Epithelial cell of proximal tubule (primary cell): Measurements from ENCODE around the gene CTDP1. TPM values are rescaled to one million over a fixed set of nuclear protein-coding genes. Genes with fewer than 3 reads are reported as not detected.

Experiments
- DNase-seq: peaks from one replicate; pipeline ENCODE4 v3.0.0-alpha.2; 2011; ENCODE audit warnings: low read depth
- H3K4me3 ChIP-seq: 2 replicates; pipeline ENCODE4 v1.5.1; 2011; ENCODE audit warnings: low read depth, mild to moderate bottlenecking, low read length
- CTCF ChIP-seq: conservative IDR thresholded peaks from 2 replicates; pipeline ENCODE4 v1.5.1; 2012; ENCODE audit warnings: low read depth, mild to moderate bottlenecking, low read length
- total RNA-seq: library from RNA; depleted of rRNA; stranded (reverse); fragments of >200 nt; gene quantifications from 2 replicates; pipeline ENCODE4 v1.2.3, GENCODE V29; 2015

CTDP1 gene
- total RNA-seq, 1 donor from 2014 or later, result 13.9 TPM

- no peak overlapping the region for H3K4me3 ChIP-seq
- no peak for TF ChIP-seq CTCF
- no peak for DNase-seq
These were observed 53.6 kb downstream of the CTDP1 start for GRCh38 chr18:79733135-79733701.

GRCh38 chr18:79733986-79734770 lies 54.6 kb downstream of the CTDP1 start:
- DNase-seq, result no peak
- H3K4me3 ChIP-seq, result no peak overlapping the region
- no peak for TF ChIP-seq CTCF

- DNase-seq, result no peak
- no peak for TF ChIP-seq CTCF
- no peak overlapping the region for H3K4me3 ChIP-seq
These were observed 55.7 kb downstream of the CTDP1 start for GRCh38 chr18:79735071-79735980.

GRCh38 chr18:79736230-79736629 lies 56.6 kb downstream of the CTDP1 start:
- H3K4me3 ChIP-seq, result no peak overlapping the region
- TF ChIP-seq CTCF, result no peak
- no peak for DNase-seq

- no peak for TF ChIP-seq CTCF
- no peak for DNase-seq
- H3K4me3 ChIP-seq, result no peak overlapping the region
These were observed 57.2 kb downstream of the CTDP1 start for GRCh38 chr18:79736846-79737245.

GRCh38 chr18:79737426-79737825 lies 57.8 kb downstream of the CTDP1 start:
- no peak for TF ChIP-seq CTCF
- no peak overlapping the region for H3K4me3 ChIP-seq
- no peak for DNase-seq
